WTC11 (cell line): ENCODE measurements around the gene CACHD1.

Experiments used
- ATF2 ChIP-seq: sonication (generic); formaldehyde crosslinking; IDR thresholded peaks from 2 replicates; pipeline ENCODE4 v1.8.1; 2022; ENCODE audit warnings: low read depth, missing genetic modification reagents, borderline replicate concordance
- ATF3 ChIP-seq: sonication (generic); formaldehyde crosslinking; conservative IDR thresholded peaks from 2 replicates; pipeline ENCODE4 v1.8.1; 2022; ENCODE audit warnings: mild to moderate bottlenecking, missing genetic modification reagents
- ESRRA ChIP-seq: sonication (generic); formaldehyde crosslinking; IDR thresholded peaks from 2 replicates; pipeline ENCODE4 v1.8.1; 2022; ENCODE audit warnings: mild to moderate bottlenecking, missing genetic modification reagents, borderline replicate concordance

- TF ChIP-seq ATF2 (CRISPR knock-in tag) (no peak), ESRRA (no peak), ATF3 (CRISPR knock-in tag) (no peak)
These were observed 97.7 kb downstream of the CACHD1 start for GRCh38 chr1:64567426-64568170.
